DOHH2 (cell line): ENCODE results near the gene TMEM235.
A peak's percentile ranks its signal among the peaks of the same experiment; 100 is the strongest.

Experiments used
- H3F3A ChIP-seq: fragments of 200-600 bp; sonication (generic), shearing (Covaris generic); 2 replicates; pipeline ENCODE4 v1.6.0; 2016; ENCODE audit warnings: antibody characterized with exemption, mild to moderate bottlenecking; ENCODE audit not compliant: control insufficient read depth, insufficient read depth
- H3K27ac ChIP-seq: fragments of 200-600 bp; sonication (generic); 2 replicates; pipeline ENCODE4 v1.5.1; 2014; ENCODE audit warnings: low read depth, mild to moderate bottlenecking, low read length, moderate library complexity
- H3K27me3 ChIP-seq: fragments of 200-600 bp; sonication (generic); 2 replicates; pipeline ENCODE4 v1.6.1; 2014; ENCODE audit warnings: mild to moderate bottlenecking, low read length, mixed read lengths; ENCODE audit not compliant: control insufficient read depth
- H3K36me3 ChIP-seq: fragments of 200-600 bp; sonication (generic); 2 replicates; pipeline ENCODE4 v1.6.1; 2014; ENCODE audit warnings: mild to moderate bottlenecking, low read length, moderate library complexity, mixed read lengths; ENCODE audit not compliant: control insufficient read depth
- H3K4me1 ChIP-seq: fragments of 200-600 bp; sonication (generic); 2 replicates; pipeline ENCODE4 v1.6.1; 2014; ENCODE audit warnings: mild to moderate bottlenecking, low read length, mixed read lengths; ENCODE audit not compliant: control insufficient read depth
- H3K4me2 ChIP-seq: fragments of 200-600 bp; sonication (generic); 2 replicates; pipeline ENCODE4 v1.6.0; 2014; ENCODE audit warnings: mild to moderate bottlenecking, low read length, moderate library complexity
- H3K4me3 ChIP-seq: fragments of 200-600 bp; sonication (generic); 2 replicates; pipeline ENCODE4 v1.5.1; 2014; ENCODE audit warnings: mild to moderate bottlenecking, low read length, mixed read lengths
- H3K79me2 ChIP-seq: fragments of 200-600 bp; sonication (generic); 2 replicates; pipeline ENCODE4 v1.6.1; 2014; ENCODE audit warnings: mild to moderate bottlenecking, low read length, mixed read lengths; ENCODE audit not compliant: control insufficient read depth
- H3K9me2 ChIP-seq: fragments of 200-600 bp; sonication (generic); replicated peaks from 2 replicates; pipeline ENCODE4 v1.6.1; 2014; ENCODE audit warnings: mild to moderate bottlenecking, low read length, mixed read lengths; ENCODE audit not compliant: control insufficient read depth
- H3K9me3 ChIP-seq: fragments of 200-600 bp; sonication (generic); 2 replicates; pipeline ENCODE4 v1.6.1; 2014; ENCODE audit warnings: antibody characterized with exemption, low read length, mixed read lengths; ENCODE audit not compliant: control insufficient read depth, insufficient read depth
- H4K20me1 ChIP-seq: fragments of 200-600 bp; sonication (generic); 2 replicates; pipeline ENCODE4 v1.6.0; 2014; ENCODE audit warnings: low read depth, mild to moderate bottlenecking, antibody characterized with exemption, low read length, moderate library complexity; ENCODE audit not compliant: control insufficient read depth, insufficient read depth
- CTCF ChIP-seq: fragments of 200-600 bp; sonication (generic); IDR thresholded peaks from one replicate; pipeline ENCODE4 v1.5.1; 2014; ENCODE audit warnings: antibody characterized with exemption, mild to moderate bottlenecking, low read depth, low read length; ENCODE audit not compliant: poor library complexity, severe bottlenecking
- EZH2phosphoT487 ChIP-seq: fragments of 200-600 bp; sonication (generic); IDR thresholded peaks from 2 replicates; pipeline ENCODE4 v1.6.1; 2017; ENCODE audit warnings: borderline replicate concordance, mild to moderate bottlenecking, antibody characterized with exemption, low read length, moderate library complexity, mixed read lengths

The TMEM235 gene

GRCh38 chr17:78186692-78187595 is 44.5 kb upstream of the TMEM235 start, which contains the start of the genes AFMID and TK1:
Gene AFMID (plus strand): TSS chr17:78187362. CDS start chr17:78187371, 9 bp downstream.
Gene TK1 (minus strand): TSS chr17:78187052. CDS start chr17:78186994, 58 bp downstream.
- H3K4me3 ChIP-seq = peak within 1 kb of the TSS; percentile 100
- peak within 1 kb of the TSS; percentile 97 for H3K4me2 ChIP-seq
- H3F3A ChIP-seq = no peaks in the 10 kb centered on the region
- H3K4me1 ChIP-seq = peaks cover 73% of the 10 kb centered on the region
- H3K27ac ChIP-seq = peak within 1 kb of the TSS; percentile 76
- TF ChIP-seq CTCF = peak; percentile 51
- no peak for TF ChIP-seq EZH2phosphoT487
- H4K20me1 ChIP-seq = peaks cover 17% of the 10 kb centered on the region
- H3K27me3 ChIP-seq = no peaks in the 10 kb centered on the region
- H3K9me3 ChIP-seq = no peaks in the 10 kb centered on the region
- peaks cover 97% of the 10 kb centered on the region for H3K79me2 ChIP-seq
- H3K9me2 ChIP-seq = no peaks in the 10 kb centered on the region
- H3K36me3 ChIP-seq = peaks cover 76% of the 10 kb centered on the region

- Histone ChIP-seq H3K27me3 (no peaks in the 10 kb centered on the region), H3K27ac (no peak overlapping the region), H3F3A (peaks cover 7% of the 10 kb centered on the region; the same call in 1 of the 2 replicates), H3K36me3 (peaks cover 78% of the 10 kb centered on the region), H3K79me2 (peaks cover 88% of the 10 kb centered on the region), H3K4me1 (peaks cover 43% of the 10 kb centered on the region), H4K20me1 (peaks cover 9% of the 10 kb centered on the region; the same call in 1 of the 2 replicates), H3K9me2 (no peaks in the 10 kb centered on the region), H3K4me2 (no peak overlapping the region), H3K9me3 (no peaks in the 10 kb centered on the region), H3K4me3 (no peak overlapping the region)
- TF ChIP-seq EZH2phosphoT487 (no peak), CTCF (no peak)
Observed at GRCh38 chr17:78196716-78197115, 34.7 kb upstream of the TMEM235 start.

GRCh38 chr17:78197147-78197832 is 34.1 kb upstream of the TMEM235 start:
- Histone ChIP-seq H3K4me1 (peaks cover 37% of the 10 kb centered on the region), H3K36me3 (peaks cover 75% of the 10 kb centered on the region), H3K4me2 (no peak overlapping the region), H3K4me3 (no peak overlapping the region), H3F3A (peaks cover 7% of the 10 kb centered on the region; the same call in 1 of the 2 replicates), H4K20me1 (peaks cover 9% of the 10 kb centered on the region; the same call in 1 of the 2 replicates), H3K9me3 (no peaks in the 10 kb centered on the region), H3K27me3 (no peaks in the 10 kb centered on the region), H3K79me2 (peaks cover 82% of the 10 kb centered on the region), H3K27ac (no peak overlapping the region), H3K9me2 (no peaks in the 10 kb centered on the region)
- no peak for TF ChIP-seq EZH2phosphoT487
- no peak for TF ChIP-seq CTCF
